IMR-90 (cell line): ENCODE data around the gene PDE11A. TPM values are rescaled to one million over a fixed set of nuclear protein-coding genes. Genes with fewer than 3 reads are reported as not detected.

Source experiments
- ATAC-seq: fragments of 200-7000 bp; cut with Tn5 transposase; 2 replicates; pipeline ENCODE4 v1.9.1; 2020; ENCODE audit warnings: low read depth, mild to moderate bottlenecking, moderate library complexity
- BruUV-seq: library from RNA; stranded (reverse); fragments of 400-500 nt; replicated peaks from 2 replicates; lab custom pipeline; 2021; lab: Mats Ljungman, UMichigan
- CTCF ChIA-PET: fragments of 300-600 bp; formaldehyde crosslinking; extraction: SDS; loops from one replicate; lab custom pipeline; 2021; ENCODE audit warnings: antibody characterized with exemption; lab: Yijun Ruan, JAX
- POLR2A ChIA-PET: fragments of 300-600 bp; sonication (Branson Sonifier 250); formaldehyde crosslinking; loops from one replicate; lab custom pipeline; 2022; ENCODE audit warnings: antibody characterized with exemption; ENCODE audit not compliant: unreplicated experiment; lab: Charles Lee
- DNase-seq: peaks from one replicate; pipeline ENCODE4 v3.0.0; 2013
- H2AFZ ChIP-seq: replicated peaks from 2 replicates; pipeline ENCODE3; 2013; ENCODE audit warnings: low read length, mild to moderate bottlenecking; ENCODE audit not compliant: poor library complexity
- H2AK5ac ChIP-seq: 2 replicates; pipeline ENCODE4 v1.6.1; 2013; ENCODE audit warnings: low read depth, low read length, inconsistent platforms
- H2AK9ac ChIP-seq: replicated peaks from 2 replicates; pipeline ENCODE3; 2013; ENCODE audit warnings: mild to moderate bottlenecking, low read depth, low read length, moderate library complexity; ENCODE audit not compliant: poor library complexity
- H2BK120ac ChIP-seq: 2 replicates; pipeline ENCODE4 v1.6.1; 2013; ENCODE audit warnings: low read depth, low read length, inconsistent platforms
- H2BK15ac ChIP-seq: 3 replicates; pipeline ENCODE4 v1.6.1; 2013; ENCODE audit warnings: low read depth, low read length, inconsistent platforms
- H2BK20ac ChIP-seq: 2 replicates; pipeline ENCODE4 v1.6.1; 2013; ENCODE audit warnings: low read depth, mild to moderate bottlenecking, inconsistent platforms, low read length, moderate library complexity
- H2BK5ac ChIP-seq: 2 replicates; pipeline ENCODE4 v1.6.1; 2013; ENCODE audit warnings: mild to moderate bottlenecking, low read depth, low read length, inconsistent platforms; ENCODE audit not compliant: poor library complexity, severe bottlenecking
- H3K14ac ChIP-seq: replicated peaks from 2 replicates; pipeline ENCODE4 v1.6.1; 2013; ENCODE audit warnings: low read depth, low read length, inconsistent platforms
- H3K18ac ChIP-seq: 2 replicates; pipeline ENCODE4 v1.6.1; 2013; ENCODE audit warnings: low read depth, low read length, control low read depth
- H3K23ac ChIP-seq: 2 replicates; pipeline ENCODE4 v1.6.1; 2013; ENCODE audit warnings: low read depth, low read length, inconsistent platforms
- H3K27ac ChIP-seq: 2 replicates; pipeline ENCODE4 v1.5.1; 2013; ENCODE audit warnings: mild to moderate bottlenecking, control low read depth, low read length; ENCODE audit not compliant: insufficient read depth
- H3K27me3 ChIP-seq: 2 replicates; pipeline ENCODE4 v1.6.1; 2013; ENCODE audit warnings: low read length; ENCODE audit not compliant: control insufficient read depth, insufficient read depth
- H3K36me3 ChIP-seq: 2 replicates; pipeline ENCODE4 v1.6.1; 2013; ENCODE audit warnings: low read length, mixed read lengths; ENCODE audit not compliant: control insufficient read depth, insufficient read depth
- H3K4ac ChIP-seq: 2 replicates; pipeline ENCODE4 v1.6.1; 2013; ENCODE audit warnings: low read depth, low read length, inconsistent platforms
- H3K4me1 ChIP-seq: 2 replicates; pipeline ENCODE4 v1.6.1; 2013; ENCODE audit warnings: low read length, mixed read lengths; ENCODE audit not compliant: control insufficient read depth, insufficient read depth
- H3K4me2 ChIP-seq: 2 replicates; pipeline ENCODE4 v1.6.1; 2013; ENCODE audit warnings: low read depth, mild to moderate bottlenecking, control low read depth, low read length, moderate library complexity
- H3K4me3 ChIP-seq: 2 replicates; pipeline ENCODE4 v1.5.1; 2013; ENCODE audit warnings: low read depth, mild to moderate bottlenecking, control low read depth, low read length, moderate library complexity; ENCODE audit not compliant: insufficient read depth
- H3K56ac ChIP-seq: 2 replicates; pipeline ENCODE4 v1.6.1; 2013; ENCODE audit warnings: low read length, inconsistent platforms; ENCODE audit not compliant: insufficient read depth; ENCODE audit errors: extremely low read depth
- H3K79me1 ChIP-seq, 2 experiments: 2 replicates each; pipeline ENCODE4 v1.6.1; 2013; ENCODE audit warnings: low read length in 2 of 2, inconsistent platforms in 1 of 2, low read depth in 1 of 2
- H3K9ac ChIP-seq: 2 replicates; pipeline ENCODE4 v1.6.1; 2013; ENCODE audit warnings: low read depth, low read length, control low read depth
- H3K9me1 ChIP-seq: 2 replicates; pipeline ENCODE4 v1.6.1; 2013; ENCODE audit warnings: low read length, inconsistent platforms; ENCODE audit not compliant: insufficient read depth
- H3K9me3 ChIP-seq: 2 replicates; pipeline ENCODE4 v1.6.1; 2013; ENCODE audit warnings: low read length; ENCODE audit not compliant: control insufficient read depth, insufficient read depth
- H4K20me1 ChIP-seq: 2 replicates; pipeline ENCODE4 v1.6.1; 2013; ENCODE audit warnings: low read length, inconsistent platforms; ENCODE audit not compliant: insufficient read depth
- H4K5ac ChIP-seq: 2 replicates; pipeline ENCODE4 v1.6.1; 2013; ENCODE audit warnings: mild to moderate bottlenecking, low read depth, low read length, control low read depth
- H4K8ac ChIP-seq, 2 experiments: 2 replicates each; pipeline ENCODE4 v1.6.1; 2013; ENCODE audit warnings: low read depth in 2 of 2, low read length in 2 of 2, control low read depth in 1 of 2, inconsistent platforms in 1 of 2
- H4K91ac ChIP-seq: 2 replicates; pipeline ENCODE4 v1.6.1; 2013; ENCODE audit warnings: low read depth, low read length, inconsistent platforms; ENCODE audit not compliant: insufficient read depth
- BHLHE40 ChIP-seq: fragments of 150-350 bp; IDR thresholded peaks from 2 replicates; pipeline ENCODE4 v1.6.1; 2016; ENCODE audit warnings: mild to moderate bottlenecking, low read depth, low read length
- CEBPB ChIP-seq: IDR thresholded peaks from 2 replicates; pipeline ENCODE4 v1.6.1; 2012; ENCODE audit warnings: low read depth, low read length, improper control_type of control experiment
- CHD1 ChIP-seq: IDR thresholded peaks from 2 replicates; pipeline ENCODE4 v1.6.1; 2012; ENCODE audit warnings: low read depth, low read length, improper control_type of control experiment
- FOS ChIP-seq: fragments of 150-350 bp; IDR thresholded peaks from 2 replicates; pipeline ENCODE4 v1.6.1; 2016; ENCODE audit warnings: low read depth, low read length
- MAFK ChIP-seq: IDR thresholded peaks from 2 replicates; pipeline ENCODE4 v1.6.1; 2012; ENCODE audit warnings: low read depth, low read length, improper control_type of control experiment
- MAZ ChIP-seq: IDR thresholded peaks from 2 replicates; pipeline ENCODE4 v1.6.1; 2012; ENCODE audit warnings: low read depth, mild to moderate bottlenecking, low read length, improper control_type of control experiment, moderate library complexity, borderline replicate concordance
- MXI1 ChIP-seq: IDR thresholded peaks from 2 replicates; pipeline ENCODE4 v1.6.1; 2012; ENCODE audit warnings: low read depth, mild to moderate bottlenecking, low read length, moderate library complexity, borderline replicate concordance
- NFE2L2 ChIP-seq: fragments of 150-350 bp; IDR thresholded peaks from 2 replicates; pipeline ENCODE4 v1.6.1; 2016; ENCODE audit warnings: low read depth, mild to moderate bottlenecking, low read length
- POLR2A ChIP-seq: IDR thresholded peaks from 2 replicates; pipeline ENCODE4 v1.6.1; 2012; ENCODE audit warnings: mild to moderate bottlenecking, low read depth, low read length
- RAD21 ChIP-seq: IDR thresholded peaks from 2 replicates; pipeline ENCODE4 v1.6.1; 2012; ENCODE audit warnings: low read length, improper control_type of control experiment
- RCOR1 ChIP-seq: IDR thresholded peaks from 2 replicates; pipeline ENCODE4 v1.6.1; 2012; ENCODE audit warnings: mild to moderate bottlenecking, low read length, improper control_type of control experiment; ENCODE audit not compliant: insufficient replicate concordance
- RFX5 ChIP-seq: IDR thresholded peaks from 2 replicates; pipeline ENCODE4 v1.8.0; 2012; ENCODE audit warnings: low read depth, mild to moderate bottlenecking, low read length, moderate library complexity
- SMC3 ChIP-seq: fragments of 150-350 bp; IDR thresholded peaks from 2 replicates; pipeline ENCODE4 v1.6.1; 2016; ENCODE audit warnings: low read depth, mild to moderate bottlenecking, antibody characterized with exemption, low read length, moderate library complexity
- WGBS, 2 experiments: methylation state at CpG; one replicate each; pipeline versions ENCODE4 v1.1.5 to v1.1.7; 2013; ENCODE audit warnings: missing lambda C conversion rate in 2 of 2; ENCODE audit not compliant: insufficient read length in 1 of 2; ENCODE audit errors: extremely low coverage in 2 of 2; 5-methylcytosine and 5-hydroxymethylcytosine counted together
- dilution Hi-C: fragments of 300-500 bp; cut with HindIII; formaldehyde crosslinking; loops from one replicate; pipeline ENCODE4 v1.14.3; 2018; ENCODE audit warnings: low sequenced_read_pairs; ENCODE audit not compliant: unreplicated experiment
- in situ Hi-C: fragments of 300-500 bp; cut with MboI; formaldehyde crosslinking; loops from 3 replicates; pipeline ENCODE4 v1.14.3; 2019; ENCODE audit warnings: low sequenced_read_pairs, inconsistent platforms, mixed read lengths
- intact Hi-C: fragments of 100-400 bp; cut with micrococcal nuclease; formaldehyde crosslinking; loops from 2 replicates; pipeline ENCODE4 v1.10.0; 2022
- polyA plus RNA-seq, 3 experiments: library from polyadenylated mRNA; depleted of rRNA; stranded (reverse); fragments of >200 nt; gene quantifications; 2 replicates each; pipeline ENCODE4 v1.2.3, GENCODE V29; 2012; ENCODE audit warnings: low replicate concordance in 1 of 3
- total RNA-seq: library from RNA; depleted of rRNA; stranded (reverse); fragments of >200 nt; gene quantifications from 2 replicates; pipeline ENCODE4 v1.2.3, GENCODE V29; 2012
- TF ChIP-seq, protein P1 (sequence below): fragments of 150-350 bp; IDR thresholded peaks from 2 replicates; pipeline ENCODE4 v1.6.1; 2016; ENCODE audit warnings: low read depth, mild to moderate bottlenecking, low read length, moderate library complexity, borderline replicate concordance
- TF ChIP-seq, protein P2 (sequence below): fragments of 150-350 bp; IDR thresholded peaks from 2 replicates; pipeline ENCODE4 v1.6.1; 2017; ENCODE audit warnings: mild to moderate bottlenecking, antibody characterized with exemption, low read length, low read depth
- TF ChIP-seq, protein P3 (sequence below): conservative IDR thresholded peaks from 2 replicates; pipeline ENCODE4 v1.5.1; 2012; ENCODE audit warnings: mild to moderate bottlenecking, low read depth, low read length, improper control_type of control experiment

Gene PDE11A
- total and polyA plus RNA-seq, 2 of the 4 experiments (the other 2 are of a cell fraction) = 0.21 to 0.72 TPM

DNA sequence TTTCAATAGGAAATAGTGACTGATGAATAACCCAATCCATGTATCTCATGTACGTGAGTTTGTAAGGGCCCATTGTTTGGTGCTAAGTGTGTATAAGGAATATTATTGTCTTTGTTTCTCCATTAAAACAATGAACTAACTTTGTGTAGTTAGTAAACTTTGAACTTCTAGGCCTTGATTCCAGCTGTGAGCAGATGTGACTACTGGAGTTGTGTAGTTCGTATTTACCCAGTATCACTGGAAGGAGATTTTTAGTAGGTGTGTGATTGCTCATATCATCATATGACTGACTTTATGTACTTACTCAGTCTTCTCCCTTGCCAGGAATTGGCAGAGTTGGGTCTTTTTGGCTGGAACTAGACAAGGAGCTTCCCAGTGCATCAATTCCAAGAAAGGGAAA, 452.6 kb downstream of the PDE11A start:
- no peaks in the 10 kb centered on the region for H4K20me1 ChIP-seq
- H3K4me2 ChIP-seq = no peak overlapping the region
- H2BK15ac ChIP-seq = no peak overlapping the region
- ATAC-seq = no peak
- TF ChIP-seq MAZ (no peak), NFE2L2 (no peak), RFX5 (no peak), SMC3 (no peak), RAD21 (no peak), MXI1 (no peak), BHLHE40 (no peak), POLR2A (no peak), CHD1 (no peak), MAFK (no peak), CEBPB (no peak), RCOR1 (no peak), FOS (no peak)
- TF ChIP-seq, protein P1, sequence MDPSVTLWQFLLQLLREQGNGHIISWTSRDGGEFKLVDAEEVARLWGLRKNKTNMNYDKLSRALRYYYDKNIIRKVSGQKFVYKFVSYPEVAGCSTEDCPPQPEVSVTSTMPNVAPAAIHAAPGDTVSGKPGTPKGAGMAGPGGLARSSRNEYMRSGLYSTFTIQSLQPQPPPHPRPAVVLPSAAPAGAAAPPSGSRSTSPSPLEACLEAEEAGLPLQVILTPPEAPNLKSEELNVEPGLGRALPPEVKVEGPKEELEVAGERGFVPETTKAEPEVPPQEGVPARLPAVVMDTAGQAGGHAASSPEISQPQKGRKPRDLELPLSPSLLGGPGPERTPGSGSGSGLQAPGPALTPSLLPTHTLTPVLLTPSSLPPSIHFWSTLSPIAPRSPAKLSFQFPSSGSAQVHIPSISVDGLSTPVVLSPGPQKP = no peak
- TF ChIP-seq, protein P2, sequence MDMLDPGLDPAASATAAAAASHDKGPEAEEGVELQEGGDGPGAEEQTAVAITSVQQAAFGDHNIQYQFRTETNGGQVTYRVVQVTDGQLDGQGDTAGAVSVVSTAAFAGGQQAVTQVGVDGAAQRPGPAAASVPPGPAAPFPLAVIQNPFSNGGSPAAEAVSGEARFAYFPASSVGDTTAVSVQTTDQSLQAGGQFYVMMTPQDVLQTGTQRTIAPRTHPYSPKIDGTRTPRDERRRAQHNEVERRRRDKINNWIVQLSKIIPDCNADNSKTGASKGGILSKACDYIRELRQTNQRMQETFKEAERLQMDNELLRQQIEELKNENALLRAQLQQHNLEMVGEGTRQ = no peak
- TF ChIP-seq, protein P3, sequence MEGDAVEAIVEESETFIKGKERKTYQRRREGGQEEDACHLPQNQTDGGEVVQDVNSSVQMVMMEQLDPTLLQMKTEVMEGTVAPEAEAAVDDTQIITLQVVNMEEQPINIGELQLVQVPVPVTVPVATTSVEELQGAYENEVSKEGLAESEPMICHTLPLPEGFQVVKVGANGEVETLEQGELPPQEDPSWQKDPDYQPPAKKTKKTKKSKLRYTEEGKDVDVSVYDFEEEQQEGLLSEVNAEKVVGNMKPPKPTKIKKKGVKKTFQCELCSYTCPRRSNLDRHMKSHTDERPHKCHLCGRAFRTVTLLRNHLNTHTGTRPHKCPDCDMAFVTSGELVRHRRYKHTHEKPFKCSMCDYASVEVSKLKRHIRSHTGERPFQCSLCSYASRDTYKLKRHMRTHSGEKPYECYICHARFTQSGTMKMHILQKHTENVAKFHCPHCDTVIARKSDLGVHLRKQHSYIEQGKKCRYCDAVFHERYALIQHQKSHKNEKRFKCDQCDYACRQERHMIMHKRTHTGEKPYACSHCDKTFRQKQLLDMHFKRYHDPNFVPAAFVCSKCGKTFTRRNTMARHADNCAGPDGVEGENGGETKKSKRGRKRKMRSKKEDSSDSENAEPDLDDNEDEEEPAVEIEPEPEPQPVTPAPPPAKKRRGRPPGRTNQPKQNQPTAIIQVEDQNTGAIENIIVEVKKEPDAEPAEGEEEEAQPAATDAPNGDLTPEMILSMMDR = no peak
- 0 out of 4 replicates have a peak, but pooled peaks cover 0 to 3% of the 10 kb centered on the region in 2 experiments for H3K79me1 ChIP-seq
- no peaks in the 10 kb centered on the region; the same call in 1 of the 2 replicates for H3K27me3 ChIP-seq
- H3K56ac ChIP-seq = no peak overlapping the region
- H3K36me3 ChIP-seq = no peaks in the 10 kb centered on the region
- no peak overlapping the region for H3K23ac ChIP-seq
- dilution Hi-C loops (no loop called here), in situ Hi-C loops (loop anchor here (5.0 kb wide), 1 partner anchor 63 kb away; no protein-coding TSS in a partner anchor), intact Hi-C loops (loop anchor here (5.0 kb wide), 1 partner anchor 68 kb away; a partner anchor contains a TSS)
- H4K8ac ChIP-seq = no peak overlapping the region; a peak in 1 of 4 replicates
- WGBS, 2 experiments = no CpG with 5 or more reads among the region's 2 CpGs
- no peak overlapping the region for H3K14ac ChIP-seq
- H3K9me3 ChIP-seq = no peaks in the 10 kb centered on the region
- CTCF ChIA-PET = no interaction called here
- no peak overlapping the region for H2AK5ac ChIP-seq
- no peak overlapping the region for H2BK120ac ChIP-seq
- H2BK5ac ChIP-seq = no peak overlapping the region
- no TSS peak for BruUV-seq
- no peaks in the 10 kb centered on the region; the same call in 1 of the 2 replicates for H3K9me1 ChIP-seq
- H2AFZ ChIP-seq = no peak overlapping the region
- no peaks in the 10 kb centered on the region; the same call in 1 of the 2 replicates for H3K4me1 ChIP-seq
- H3K4me3 ChIP-seq = no peak overlapping the region
- H4K91ac ChIP-seq = no peak overlapping the region
- H3K18ac ChIP-seq = no peak overlapping the region
- H3K9ac ChIP-seq = no peak overlapping the region
- no peak overlapping the region for H3K4ac ChIP-seq
- no peak overlapping the region for H2AK9ac ChIP-seq
- POLR2A ChIA-PET = no interaction called here
- DNase-seq = no peak
- no peak overlapping the region for H2BK20ac ChIP-seq
- H3K27ac ChIP-seq = no peak overlapping the region
- no peak overlapping the region for H4K5ac ChIP-seq
